H1 (cell line): ENCODE results near the gene VSTM2B. TPM values are rescaled to one million over a fixed set of nuclear protein-coding genes. Genes with fewer than 3 reads are reported as not detected.
"Not testable (repeated sequence)": the region's sequence is repeated elsewhere in the genome, so short reads cannot be mapped to it uniquely, and the experiment has no call there.

Source experiments
- CTCF ChIA-PET: fragments of 300-600 bp; sonication (Branson Sonifier 250); formaldehyde crosslinking; loops from one replicate; lab custom pipeline; 2021; ENCODE audit not compliant: partially characterized antibody; lab: Charles Lee
- POLR2A ChIA-PET: fragments of 300-600 bp; sonication (Branson Sonifier 250); formaldehyde crosslinking; loops from one replicate; lab custom pipeline; 2021; ENCODE audit warnings: inconsistent platforms; ENCODE audit not compliant: partially characterized antibody; lab: Charles Lee
- DNase-seq, 2 experiments: peaks; one replicate each; pipeline versions ENCODE4 v3.0.0 to v3.0.0-alpha.2; 2010 to 2022; ENCODE audit warnings: low spot score in 2 of 2, low read depth in 1 of 2, mixed read lengths in 1 of 2
- FAIRE-seq: peaks from 2 replicates; lab custom pipeline; 2011; peaks lifted over from hg19 to GRCh38; lab: Jason Lieb, UNC
- H2AFZ ChIP-seq: 2 replicates; pipeline ENCODE4 v1.8.1; 2012; ENCODE audit warnings: low read length, inconsistent platforms
- H2AK5ac ChIP-seq: 2 replicates; pipeline ENCODE4 v1.6.1; 2013; ENCODE audit warnings: low read depth, low read length
- H2BK120ac ChIP-seq: replicated peaks from 2 replicates; pipeline ENCODE3; 2013; ENCODE audit warnings: low read depth, low read length, inconsistent platforms
- H2BK12ac ChIP-seq: 2 replicates; pipeline ENCODE4 v1.6.1; 2013; ENCODE audit warnings: low read depth, low read length
- H2BK15ac ChIP-seq: 2 replicates; pipeline ENCODE4 v1.6.1; 2013; ENCODE audit warnings: low read length
- H2BK20ac ChIP-seq: 2 replicates; pipeline ENCODE4 v1.6.1; 2013; ENCODE audit warnings: low read length
- H2BK5ac ChIP-seq: 2 replicates; pipeline ENCODE4 v1.6.1; 2013; ENCODE audit warnings: low read depth, low read length
- H3K14ac ChIP-seq: 2 replicates; pipeline ENCODE4 v1.6.1; 2013; ENCODE audit warnings: inconsistent platforms; ENCODE audit not compliant: insufficient read length
- H3K18ac ChIP-seq: 2 replicates; pipeline ENCODE4 v1.6.1; 2013; ENCODE audit warnings: low read length; ENCODE audit errors: extremely low read depth
- H3K23ac ChIP-seq: 2 replicates; pipeline ENCODE4 v1.6.1; 2013; ENCODE audit warnings: inconsistent platforms; ENCODE audit not compliant: insufficient read length
- H3K23me2 ChIP-seq: 2 replicates; pipeline ENCODE4 v1.6.1; 2013; ENCODE audit warnings: low read depth, low read length
- H3K27ac ChIP-seq: 2 replicates; pipeline ENCODE4 v1.6.1; 2011; ENCODE audit warnings: low read depth, low read length, inconsistent platforms
- H3K27me3 ChIP-seq, 4 experiments: replicated peaks in 1 of 4; 1 replicate in 1 of 4; 2 replicates in 3 of 4; pipeline versions ENCODE4 v1.6.1 to v1.8.1; 2011 to 2013; ENCODE audit warnings: low read length in 3 of 4, mild to moderate bottlenecking in 3 of 4, inconsistent platforms in 2 of 4, mixed read lengths in 2 of 4, moderate library complexity in 1 of 4; ENCODE audit not compliant: control insufficient read depth in 3 of 4, insufficient read depth in 3 of 4; ENCODE audit errors: extremely low read depth in 1 of 4
- H3K36me3 ChIP-seq, 4 experiments: 2 replicates each; pipeline versions ENCODE4 v1.6.1 to v1.8.1; 2011 to 2013; ENCODE audit warnings: mild to moderate bottlenecking in 4 of 4, low read length in 3 of 4, moderate library complexity in 2 of 4, control low read depth in 1 of 4, inconsistent platforms in 1 of 4; ENCODE audit not compliant: insufficient read depth in 4 of 4, control insufficient read depth in 2 of 4
- H3K4ac ChIP-seq: replicated peaks from 2 replicates; pipeline ENCODE3; 2013; ENCODE audit warnings: low read length, low read depth, mixed read lengths, inconsistent platforms; ENCODE audit not compliant: insufficient read length
- H3K4me1 ChIP-seq, 4 experiments: replicated peaks in 1 of 4; 1 replicate in 1 of 4; 2 replicates in 3 of 4; pipeline versions ENCODE4 v1.6.1 to v1.8.1; 2011 to 2013; ENCODE audit warnings: low read length in 3 of 4, inconsistent platforms in 2 of 4, mixed read lengths in 1 of 4; ENCODE audit not compliant: insufficient read depth in 4 of 4, control insufficient read depth in 3 of 4
- H3K4me2 ChIP-seq, 2 experiments: 2 replicates each; pipeline versions ENCODE4 v1.6.1 to v1.8.1; 2011 to 2013; ENCODE audit warnings: low read depth in 2 of 2, low read length in 2 of 2, control low read depth in 1 of 2, inconsistent platforms in 1 of 2, mild to moderate bottlenecking in 1 of 2; ENCODE audit not compliant: insufficient read depth in 1 of 2
- H3K4me3 ChIP-seq, 4 experiments: fragments of 200-600, 300-600 bp in 1 of 4; sonication (generic), shearing (Covaris generic), sonication (Bioruptor Twin) in 1 of 4; 2 replicates each; pipeline versions ENCODE4 v1.5.1 to v1.8.1; 2011 to 2016; ENCODE audit warnings: low read length in 4 of 4, low read depth in 3 of 4, control low read depth in 2 of 4, inconsistent platforms in 2 of 4, mild to moderate bottlenecking in 2 of 4, mixed read lengths in 1 of 4, moderate library complexity in 1 of 4; ENCODE audit not compliant: insufficient read depth in 2 of 4; ENCODE audit errors: extremely low read depth in 1 of 4
- H3K56ac ChIP-seq: replicated peaks from 2 replicates; pipeline ENCODE3; 2013; ENCODE audit warnings: low read depth, mild to moderate bottlenecking, mixed read lengths, low read length, inconsistent platforms; ENCODE audit not compliant: insufficient read length
- H3K79me1 ChIP-seq: 2 replicates; pipeline ENCODE4 v1.6.1; 2013; ENCODE audit warnings: low read depth, low read length, control low read depth
- H3K79me2 ChIP-seq, 2 experiments: 2 replicates each; pipeline versions ENCODE4 v1.6.1 to v1.8.1; 2012 to 2013; ENCODE audit warnings: low read length in 2 of 2, mild to moderate bottlenecking in 2 of 2, inconsistent platforms in 1 of 2; ENCODE audit not compliant: insufficient read depth in 2 of 2, control insufficient read depth in 1 of 2
- H3K9ac ChIP-seq, 4 experiments: replicated peaks in 1 of 4; 1 replicate in 1 of 4; 2 replicates in 3 of 4; pipeline versions ENCODE4 v1.6.1 to v1.8.1; 2011 to 2013; ENCODE audit warnings: low read depth in 3 of 4, low read length in 3 of 4, control low read depth in 2 of 4, mild to moderate bottlenecking in 2 of 4, moderate library complexity in 2 of 4, inconsistent platforms in 1 of 4; ENCODE audit errors: extremely low read depth in 1 of 4
- H3K9me3 ChIP-seq, 2 experiments: 2 replicates each; pipeline versions ENCODE4 v1.6.1 to v1.8.1; 2012 to 2013; ENCODE audit warnings: mild to moderate bottlenecking in 2 of 2, moderate library complexity in 2 of 2, control low read depth in 1 of 2, inconsistent platforms in 1 of 2, low read depth in 1 of 2, low read length in 1 of 2, mixed read lengths in 1 of 2; ENCODE audit not compliant: insufficient read depth in 2 of 2
- H4K20me1 ChIP-seq, 2 experiments: replicated peaks in 1 of 2; 2 replicates each; pipeline versions ENCODE3 to v1.8.1; 2011 to 2013; ENCODE audit warnings: inconsistent platforms in 2 of 2, low read length in 2 of 2, mild to moderate bottlenecking in 1 of 2; ENCODE audit not compliant: insufficient read depth in 2 of 2, control insufficient read depth in 1 of 2
- H4K5ac ChIP-seq: 2 replicates; pipeline ENCODE4 v1.6.1; 2013; ENCODE audit warnings: low read length, low read depth, mixed read lengths, inconsistent platforms; ENCODE audit not compliant: insufficient read length
- H4K8ac ChIP-seq: 2 replicates; pipeline ENCODE4 v1.8.0; 2013; ENCODE audit warnings: mild to moderate bottlenecking, moderate library complexity, low read length, inconsistent platforms; ENCODE audit not compliant: insufficient read depth; ENCODE audit errors: extremely low read depth
- H4K91ac ChIP-seq: replicated peaks from 2 replicates; pipeline ENCODE3; 2013; ENCODE audit warnings: low read length, mixed read lengths, inconsistent platforms; ENCODE audit not compliant: insufficient read length
- ASH2L ChIP-seq: fragments of 200-600, 300-600 bp; sonication (generic); IDR thresholded peaks from one replicate; pipeline ENCODE4 v1.7.1; 2017; ENCODE audit warnings: low read length
- BCL11A ChIP-seq, 2 experiments: IDR thresholded peaks; one replicate each; pipeline ENCODE4 v1.6.1; 2011; ENCODE audit warnings: low read depth in 2 of 2, low read length in 2 of 2, mild to moderate bottlenecking in 2 of 2
- EZH2 ChIP-seq: fragments of 200-600 bp; sonication (generic); IDR thresholded peaks from 2 replicates; pipeline ENCODE4 v1.7.1; 2012; ENCODE audit warnings: low read depth, mild to moderate bottlenecking, moderate library complexity, low read length, inconsistent platforms; ENCODE audit not compliant: severe bottlenecking
- POLR2A ChIP-seq, 2 experiments: IDR thresholded peaks; 1 replicate in 1 of 2; 2 replicates in 1 of 2; pipeline ENCODE4 v1.6.1; 2011; ENCODE audit warnings: low read depth in 2 of 2, low read length in 2 of 2, mild to moderate bottlenecking in 2 of 2; ENCODE audit errors: control extremely low read depth in 1 of 2
- SIRT6 ChIP-seq: IDR thresholded peaks from one replicate; pipeline ENCODE4 v1.7.1; 2012; ENCODE audit warnings: low read length, inconsistent platforms
- ZNF274 ChIP-seq: IDR thresholded peaks from 2 replicates; pipeline ENCODE4 v1.7.0; 2012; ENCODE audit warnings: low read length, borderline replicate concordance; ENCODE audit errors: extremely low read depth
- WGBS, 2 experiments: shearing (Covaris generic) in 1 of 2; methylation state at CpG; one replicate each; pipeline versions ENCODE4 v1.1.6 to v1.1.7; 2013 to 2015; ENCODE audit warnings: low lambda C conversion rate in 2 of 2, mixed read lengths in 2 of 2, inconsistent platforms in 1 of 2, low coverage in 1 of 2, missing lambda C conversion rate in 1 of 2; ENCODE audit not compliant: insufficient replicate concordance in 2 of 2, insufficient coverage in 1 of 2, insufficient read length in 1 of 2; ENCODE audit errors: extremely low coverage in 1 of 2, missing lambda C conversion rate in 1 of 2; 5-methylcytosine and 5-hydroxymethylcytosine counted together
- polyA plus RNA-seq, 7 experiments: library from polyadenylated mRNA; depleted of rRNA in 3 of 7; stranded (reverse) in 5 of 7; unstranded in 2 of 7; fragments of >200 nt in 5 of 7; fragments of 200-250 nt in 2 of 7; gene quantifications; 1 replicate in 5 of 7; 2 replicates in 1 of 7; 4 replicates in 1 of 7; pipeline versions ENCODE4 v1.2.1 to v1.2.3, GENCODE V29; 2011 to 2013; ENCODE audit warnings: missing spikeins in 2 of 7, mixed read lengths in 2 of 7
- total RNA-seq: library from RNA; stranded (reverse); fragmentation: NEBNext Ultra II Directional; extraction: Animal tissue kit (Norgen Biotek cat#: 25700); gene quantifications from 2 replicates; pipeline ENCODE4 v1.2.1, GENCODE V29; 2021
- TF ChIP-seq, protein P1 (sequence below), 3 experiments: IDR thresholded peaks; 1 replicate in 2 of 3; 2 replicates in 1 of 3; pipeline versions ENCODE4 v1.5.1 to v1.6.1; 2011; ENCODE audit warnings: low read length in 3 of 3, mild to moderate bottlenecking in 3 of 3, inconsistent platforms in 2 of 3, low read depth in 1 of 3, moderate library complexity in 1 of 3; ENCODE audit not compliant: insufficient read depth in 1 of 3; ENCODE audit errors: control extremely low read depth in 1 of 3

Gene VSTM2B
- total and polyA plus RNA-seq, 2 of the 8 experiments (the other 6 are each of a cell fraction or from before 2014, with no cell fraction given), result 0.82 to 1.5 TPM

- TF ChIP-seq, protein P1, sequence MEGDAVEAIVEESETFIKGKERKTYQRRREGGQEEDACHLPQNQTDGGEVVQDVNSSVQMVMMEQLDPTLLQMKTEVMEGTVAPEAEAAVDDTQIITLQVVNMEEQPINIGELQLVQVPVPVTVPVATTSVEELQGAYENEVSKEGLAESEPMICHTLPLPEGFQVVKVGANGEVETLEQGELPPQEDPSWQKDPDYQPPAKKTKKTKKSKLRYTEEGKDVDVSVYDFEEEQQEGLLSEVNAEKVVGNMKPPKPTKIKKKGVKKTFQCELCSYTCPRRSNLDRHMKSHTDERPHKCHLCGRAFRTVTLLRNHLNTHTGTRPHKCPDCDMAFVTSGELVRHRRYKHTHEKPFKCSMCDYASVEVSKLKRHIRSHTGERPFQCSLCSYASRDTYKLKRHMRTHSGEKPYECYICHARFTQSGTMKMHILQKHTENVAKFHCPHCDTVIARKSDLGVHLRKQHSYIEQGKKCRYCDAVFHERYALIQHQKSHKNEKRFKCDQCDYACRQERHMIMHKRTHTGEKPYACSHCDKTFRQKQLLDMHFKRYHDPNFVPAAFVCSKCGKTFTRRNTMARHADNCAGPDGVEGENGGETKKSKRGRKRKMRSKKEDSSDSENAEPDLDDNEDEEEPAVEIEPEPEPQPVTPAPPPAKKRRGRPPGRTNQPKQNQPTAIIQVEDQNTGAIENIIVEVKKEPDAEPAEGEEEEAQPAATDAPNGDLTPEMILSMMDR (IDR thresholded peaks at IDR 0.05; ENCODE audit: control extremely low read depth in 1 of 3, insufficient read depth in 1 of 3, low read depth in 1 of 3, low read length in 3 of 3), result no peak
- TF ChIP-seq EZH2 (no peak), BCL11A (IDR thresholded peaks at IDR 0.05; ENCODE audit: low read depth in 2 of 2, low read length in 2 of 2) (no peak), POLR2A (IDR thresholded peaks at IDR 0.05; ENCODE audit: control extremely low read depth in 1 of 2, low read depth in 2 of 2, low read length in 2 of 2) (no peak), ASH2L (no peak), SIRT6 (no peak), ZNF274 (no peak)
These were observed 19.0 kb downstream of the VSTM2B start (continued) for GRCh38 chr19:29544656-29545360.

- POLR2A ChIA-PET, result not testable (repeated sequence)
These were observed 19.7 kb downstream of the VSTM2B start for GRCh38 chr19:29545447-29545846.

More at GRCh38 chr19:29545447-29545846, 19.7 kb downstream of the VSTM2B start:
- H3K56ac ChIP-seq, H3K36me3 ChIP-seq, H3K4me3 ChIP-seq, H2AK5ac ChIP-seq, H4K5ac ChIP-seq, H2AFZ ChIP-seq, H3K4me2 ChIP-seq, H3K23ac ChIP-seq, H3K4me1 ChIP-seq, H4K8ac ChIP-seq, H2BK20ac ChIP-seq, H3K4ac ChIP-seq, H2BK5ac ChIP-seq, H2BK120ac ChIP-seq, H3K9ac ChIP-seq, H2BK12ac ChIP-seq, H4K91ac ChIP-seq, H3K79me2 ChIP-seq, H3K27me3 ChIP-seq, DNase-seq, H3K79me1 ChIP-seq, H3K27ac ChIP-seq, H3K18ac ChIP-seq, H2BK15ac ChIP-seq, FAIRE-seq, H3K14ac ChIP-seq, CTCF ChIA-PET, H4K20me1 ChIP-seq, H3K9me3 ChIP-seq: not testable (repeated sequence)
- H3K23me2 ChIP-seq, result peaks cover 17% of the 10 kb centered on the region; the same call in 1 of the 2 replicates
- 91% methylated on average over 4 of the region's 4 CpGs; no CpG with 5 or more reads in 1 of the 2 experiments for WGBS, 2 experiments
